Astrocyte of the cerebellum (primary cell): Measurements from ENCODE around the gene HEYL.

Source experiments
- DNase-seq: peaks from one replicate; pipeline ENCODE4 v3.0.0-alpha.2; 2011; ENCODE audit warnings: low read depth
- H3K4me3 ChIP-seq: 2 replicates; pipeline ENCODE4 v1.5.1; 2011; ENCODE audit warnings: mild to moderate bottlenecking, low read depth, low read length, moderate library complexity
- in situ Hi-C: cut with HindIII; loops from 2 replicates; pipeline ENCODE4 v1.10.0; 2017; ENCODE audit warnings: low sequenced_read_pairs
- TF ChIP-seq, protein P1 (sequence below): IDR thresholded peaks from 2 replicates; pipeline ENCODE4 v1.5.1; 2012; ENCODE audit warnings: low read length, low read depth, moderate library complexity, mild to moderate bottlenecking; ENCODE audit errors: missing control alignments

The HEYL gene

GRCh38 chr1:39659110-39659509 is 19.7 kb upstream of the HEYL start:
- TF ChIP-seq, protein P1, sequence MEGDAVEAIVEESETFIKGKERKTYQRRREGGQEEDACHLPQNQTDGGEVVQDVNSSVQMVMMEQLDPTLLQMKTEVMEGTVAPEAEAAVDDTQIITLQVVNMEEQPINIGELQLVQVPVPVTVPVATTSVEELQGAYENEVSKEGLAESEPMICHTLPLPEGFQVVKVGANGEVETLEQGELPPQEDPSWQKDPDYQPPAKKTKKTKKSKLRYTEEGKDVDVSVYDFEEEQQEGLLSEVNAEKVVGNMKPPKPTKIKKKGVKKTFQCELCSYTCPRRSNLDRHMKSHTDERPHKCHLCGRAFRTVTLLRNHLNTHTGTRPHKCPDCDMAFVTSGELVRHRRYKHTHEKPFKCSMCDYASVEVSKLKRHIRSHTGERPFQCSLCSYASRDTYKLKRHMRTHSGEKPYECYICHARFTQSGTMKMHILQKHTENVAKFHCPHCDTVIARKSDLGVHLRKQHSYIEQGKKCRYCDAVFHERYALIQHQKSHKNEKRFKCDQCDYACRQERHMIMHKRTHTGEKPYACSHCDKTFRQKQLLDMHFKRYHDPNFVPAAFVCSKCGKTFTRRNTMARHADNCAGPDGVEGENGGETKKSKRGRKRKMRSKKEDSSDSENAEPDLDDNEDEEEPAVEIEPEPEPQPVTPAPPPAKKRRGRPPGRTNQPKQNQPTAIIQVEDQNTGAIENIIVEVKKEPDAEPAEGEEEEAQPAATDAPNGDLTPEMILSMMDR, result no peak
- no peak for DNase-seq
- in situ Hi-C loops, result no loop called here
- no peak overlapping the region for H3K4me3 ChIP-seq

DNA sequence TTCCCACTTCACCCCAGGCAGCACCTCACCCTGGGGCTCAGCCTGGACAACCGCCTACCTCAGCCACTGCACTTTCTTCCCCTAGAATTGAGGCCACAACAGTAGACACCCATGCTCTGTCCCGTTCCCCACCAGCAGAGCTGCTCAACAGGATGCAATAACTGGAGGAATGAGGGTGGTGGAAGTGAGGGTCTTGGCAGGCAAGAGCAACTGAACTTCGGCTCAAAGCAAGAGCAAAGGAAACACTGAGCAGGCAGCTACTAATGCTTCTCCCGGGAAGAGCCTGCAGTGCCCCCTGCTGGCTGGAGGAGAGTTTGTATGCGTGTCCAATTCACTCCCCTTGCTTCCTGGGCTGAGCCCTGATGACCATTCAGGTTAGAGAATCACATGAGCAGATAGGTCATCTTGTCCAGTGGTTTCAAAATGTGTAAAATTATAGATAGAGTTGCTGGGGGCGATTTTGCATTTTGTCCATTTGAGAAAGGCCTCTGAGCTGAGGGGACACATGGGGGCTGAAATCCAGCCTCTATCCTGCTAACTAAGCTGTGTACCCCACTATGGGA is 18.6 kb upstream of the HEYL start:
- DNase-seq, result peak; percentile 18
- in situ Hi-C loops, result no loop called here
- TF ChIP-seq, protein P1, result peak; percentile 69
- H3K4me3 ChIP-seq, result no peak overlapping the region

GRCh38 chr1:39657402-39657801 is 18.0 kb upstream of the HEYL start:
- in situ Hi-C loops, result no loop called here
- no peak overlapping the region for H3K4me3 ChIP-seq
- TF ChIP-seq, protein P1, result no peak
- DNase-seq, result no peak

- in situ Hi-C loops, result no loop called here
- no peak for DNase-seq
- TF ChIP-seq, protein P1, result no peak
- no peak overlapping the region for H3K4me3 ChIP-seq
Observed at GRCh38 chr1:39656391-39656790, 16.9 kb upstream of the HEYL start.

GRCh38 chr1:39655578-39656268 is 16.3 kb upstream of the HEYL start:
- TF ChIP-seq, protein P1, result no peak
- in situ Hi-C loops, result no loop called here
- H3K4me3 ChIP-seq, result no peak overlapping the region
- no peak for DNase-seq

DNA sequence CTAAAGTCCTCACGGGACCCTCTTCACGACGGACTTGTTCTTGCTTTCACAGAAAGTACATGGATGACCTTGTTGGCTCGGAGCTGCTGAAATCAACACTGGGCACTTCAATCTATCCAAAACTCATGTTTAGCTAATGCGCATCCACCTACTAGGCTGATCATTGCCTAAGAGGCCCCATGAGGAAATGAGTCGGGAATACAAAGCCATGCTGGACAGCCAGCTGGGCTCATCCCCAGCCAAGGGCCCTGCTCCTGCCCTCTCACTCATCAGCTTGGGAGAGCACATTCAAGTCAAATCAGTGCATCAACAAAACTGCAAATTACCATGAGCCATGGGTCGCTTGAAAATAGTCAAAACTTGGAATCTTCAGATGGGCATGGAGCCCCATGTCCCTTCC is 14.8 kb upstream of the HEYL start:
- DNase-seq, result no peak
- in situ Hi-C loops, result no loop called here
- H3K4me3 ChIP-seq, result no peak overlapping the region
- TF ChIP-seq, protein P1, result no peak
